ENCODE data around the gene DNMT3L.
"Not testable (repeated sequence)": the region's sequence is repeated elsewhere in the genome, so short reads cannot be mapped to it uniquely, and the experiment has no call there.

Gene DNMT3L

GRCh38 chr21:44241281-44241680 lies 20.4 kb downstream of the DNMT3L start:
- DNase-seq = not testable (repeated sequence)

DNA sequence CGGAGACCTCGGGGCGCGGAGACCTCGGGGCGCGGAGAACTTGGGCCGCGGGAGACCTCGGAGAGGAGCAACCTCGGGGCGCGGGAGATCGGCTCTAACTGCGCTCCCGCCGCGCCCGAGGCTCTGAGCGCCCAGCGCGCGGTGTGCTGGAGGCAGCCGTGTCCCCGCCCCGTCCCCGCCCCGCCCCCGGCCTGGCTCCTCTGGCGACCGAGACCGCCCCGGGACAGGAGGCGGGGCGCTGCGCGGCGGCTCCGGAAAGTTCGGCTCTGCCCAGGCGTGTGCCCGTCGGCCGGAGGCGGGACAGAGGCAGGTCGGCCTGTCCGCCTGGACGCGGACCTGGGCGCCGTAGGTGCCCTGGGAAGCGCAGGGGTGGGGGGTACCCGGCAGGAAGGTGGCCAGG lies 20.9 kb downstream of the DNMT3L start, which contains the start of gene ICOSLG:
Gene ICOSLG (minus strand): TSS at position 102 of the 400 bp plus-strand sequence. CDS start 126 bp downstream, outside the sequence.
- not testable (repeated sequence) for DNase-seq

DNA sequence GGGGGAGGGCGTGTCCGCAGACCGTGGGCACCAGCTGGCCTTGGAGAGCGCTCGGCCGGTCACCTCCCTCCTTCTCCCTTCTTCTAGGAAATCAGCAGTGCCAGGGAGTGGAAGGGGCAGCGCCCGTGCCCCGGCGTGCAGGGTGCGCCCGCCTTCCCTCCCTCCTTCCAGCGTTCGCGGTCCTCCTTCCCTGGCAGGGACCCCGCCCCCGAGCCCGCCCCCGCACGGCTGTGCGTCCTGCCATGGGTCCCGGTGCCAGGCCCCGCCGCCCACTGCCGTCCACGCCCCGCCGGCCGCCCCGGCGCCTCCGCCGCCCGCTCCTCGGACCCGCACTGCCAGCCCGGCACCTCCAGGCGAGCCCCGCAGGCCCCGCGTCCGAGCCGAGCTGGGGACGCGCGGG lies 21.3 kb downstream of the DNMT3L start:
- not testable (repeated sequence) for DNase-seq

DNA sequence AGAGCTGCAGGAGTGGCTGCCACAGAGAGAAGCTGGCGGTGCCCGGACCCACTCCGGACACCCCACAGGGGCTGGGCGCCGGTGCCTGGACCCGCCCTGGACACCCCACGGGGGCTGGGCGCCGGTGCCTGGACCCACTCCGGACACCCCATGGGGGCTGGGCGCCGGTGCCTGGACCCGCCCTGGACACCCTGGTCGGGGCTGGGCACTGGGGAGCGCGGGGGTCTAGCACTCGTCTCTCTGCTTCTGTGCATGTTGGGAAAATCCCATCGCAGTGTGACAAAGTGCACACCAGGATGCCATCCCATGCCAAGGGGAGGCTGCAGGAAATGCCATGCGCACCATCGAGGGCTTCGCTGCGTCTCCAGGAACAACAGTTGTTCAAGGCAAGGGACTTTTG lies 32.1 kb downstream of the DNMT3L start:
- DNase-seq = not testable (repeated sequence)

DNA sequence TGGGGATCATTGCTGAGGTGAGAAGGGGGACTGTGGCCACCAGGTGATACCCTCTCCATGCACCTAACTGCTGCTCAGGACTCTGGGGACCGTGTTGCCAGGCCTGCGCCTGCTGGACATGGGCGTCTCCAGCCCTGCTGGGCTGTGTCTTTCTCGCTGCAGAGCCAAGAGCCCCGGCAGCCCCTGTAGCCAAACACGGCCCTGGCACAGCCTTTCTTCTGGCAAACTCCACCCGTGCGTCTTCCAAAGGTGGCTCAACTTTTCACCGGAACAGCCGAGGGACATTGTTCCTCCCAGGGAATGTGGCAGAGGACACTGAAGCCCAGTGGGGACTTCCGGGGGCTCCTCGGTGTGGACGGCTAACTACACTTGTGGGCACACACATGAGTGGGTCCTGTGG lies 33.6 kb downstream of the DNMT3L start:
- DNase-seq = not testable (repeated sequence)

DNA sequence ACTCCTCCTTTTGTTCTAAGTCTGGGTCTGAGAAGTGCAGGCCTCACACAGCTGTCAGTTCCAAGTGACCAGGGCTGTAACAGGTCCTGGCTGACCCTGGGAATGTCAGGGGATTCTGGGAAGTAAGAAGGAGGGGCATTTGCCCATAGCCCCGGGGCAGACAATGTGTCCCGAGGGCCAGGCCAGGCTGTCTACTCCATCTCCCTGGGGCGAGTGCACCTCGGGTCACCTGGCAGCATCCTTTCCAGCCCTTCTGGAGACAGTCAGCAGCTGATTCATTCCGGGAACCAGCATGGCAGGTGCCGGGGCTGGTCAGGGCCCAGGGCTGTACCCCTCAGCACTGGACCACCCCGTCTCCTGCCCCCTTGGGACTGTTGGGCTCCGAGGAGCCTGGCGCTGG lies 34.1 kb downstream of the DNMT3L start:
- not testable (repeated sequence) for DNase-seq

GRCh38 chr21:44225605-44226004 lies 36.1 kb downstream of the DNMT3L start:
- not testable (repeated sequence) for DNase-seq

DNA sequence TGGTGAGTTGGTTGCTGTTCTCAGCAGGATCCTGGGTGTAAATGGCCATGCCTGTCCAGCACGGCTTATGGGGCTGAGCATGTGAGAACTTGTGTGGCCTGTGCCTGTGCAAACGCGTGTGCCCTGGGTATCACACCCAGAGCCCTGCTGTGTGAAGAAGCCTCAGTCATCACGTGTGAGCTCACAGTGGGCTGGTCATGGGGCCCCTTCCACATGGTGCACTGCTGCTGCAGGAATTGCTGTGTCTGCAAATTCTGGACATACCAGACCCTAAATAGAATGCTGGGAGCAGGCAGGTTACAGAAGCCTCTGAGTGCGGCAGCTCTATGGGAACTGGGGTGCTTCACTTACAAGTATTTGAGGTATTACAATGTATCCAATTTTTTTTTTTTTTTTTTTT lies 38.4 kb downstream of the DNMT3L start:
- not testable (repeated sequence) for DNase-seq

DNA sequence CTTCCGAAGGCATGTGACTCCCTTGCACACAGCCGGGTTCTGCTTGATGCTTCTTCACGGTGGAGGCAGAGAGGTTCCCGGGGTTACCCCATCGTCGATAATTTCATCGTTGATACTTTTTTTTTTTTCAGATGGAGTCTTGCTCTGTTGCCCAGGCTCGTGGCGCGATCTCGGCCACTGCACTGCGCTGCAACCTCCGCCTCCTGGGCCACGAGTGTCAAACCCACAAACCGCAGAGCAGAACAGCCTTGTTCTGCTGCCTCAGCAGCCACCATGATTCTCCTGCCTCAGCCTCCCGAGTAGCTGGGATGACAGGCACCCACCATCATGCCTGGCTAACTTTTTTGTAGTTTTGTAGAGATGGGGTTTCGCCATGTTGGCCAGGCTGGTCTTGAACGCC lies 41.0 kb downstream of the DNMT3L start:
- DNase-seq = not testable (repeated sequence)

DNA sequence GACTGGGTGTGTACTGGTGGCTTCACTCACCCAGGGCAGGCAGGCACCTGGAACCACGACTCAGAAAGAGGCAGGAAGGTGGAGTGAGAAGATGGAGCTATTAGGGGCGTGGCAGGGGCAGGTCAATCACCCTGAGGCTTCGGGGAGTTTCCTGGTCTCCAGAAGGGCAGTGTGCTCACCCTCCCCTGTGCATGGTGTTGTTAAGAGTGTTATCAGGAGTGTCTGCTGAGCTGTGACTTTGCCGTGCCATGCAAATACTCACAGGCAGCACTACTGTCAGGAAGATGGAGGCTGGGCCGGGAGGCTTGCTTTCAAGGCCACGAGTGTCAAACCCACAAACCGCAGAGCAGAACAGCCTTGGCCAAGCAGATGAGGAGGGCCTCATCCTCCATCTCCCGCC lies 43.2 kb downstream of the DNMT3L start:
- DNase-seq = not testable (repeated sequence)

- not testable (repeated sequence) for DNase-seq
These were observed 49.7 kb downstream of the DNMT3L start for GRCh38 chr21:44211978-44212377.

- not testable (repeated sequence) for DNase-seq
These were observed 50.1 kb downstream of the DNMT3L start for GRCh38 chr21:44211574-44211973.

GRCh38 chr21:44207860-44208646 lies 53.6 kb downstream of the DNMT3L start:
- DNase-seq = not testable (repeated sequence)

- DNase-seq = not testable (repeated sequence)
These were observed 54.7 kb downstream of the DNMT3L start for GRCh38 chr21:44206698-44207676.

DNA sequence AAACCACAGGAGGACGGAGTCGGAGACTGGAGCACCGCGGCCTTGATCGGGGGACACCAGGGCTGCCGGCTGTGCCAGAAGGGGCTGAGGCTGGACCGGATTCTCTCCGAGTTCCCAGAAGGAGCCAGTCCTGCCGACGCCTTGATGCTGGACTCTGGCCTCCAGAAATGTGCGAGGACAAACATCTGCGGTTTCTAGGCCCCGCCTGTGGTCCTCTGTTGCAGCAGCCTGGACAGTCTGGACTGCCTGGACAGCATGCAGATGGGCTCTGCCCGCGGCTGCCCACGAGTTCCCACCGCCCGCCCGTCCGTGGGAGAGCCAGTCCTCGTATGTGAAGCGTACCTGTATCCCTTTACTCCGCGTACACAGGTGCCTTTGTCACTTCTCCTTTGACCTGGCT lies 55.5 kb downstream of the DNMT3L start:
- not testable (repeated sequence) for DNase-seq

DNA sequence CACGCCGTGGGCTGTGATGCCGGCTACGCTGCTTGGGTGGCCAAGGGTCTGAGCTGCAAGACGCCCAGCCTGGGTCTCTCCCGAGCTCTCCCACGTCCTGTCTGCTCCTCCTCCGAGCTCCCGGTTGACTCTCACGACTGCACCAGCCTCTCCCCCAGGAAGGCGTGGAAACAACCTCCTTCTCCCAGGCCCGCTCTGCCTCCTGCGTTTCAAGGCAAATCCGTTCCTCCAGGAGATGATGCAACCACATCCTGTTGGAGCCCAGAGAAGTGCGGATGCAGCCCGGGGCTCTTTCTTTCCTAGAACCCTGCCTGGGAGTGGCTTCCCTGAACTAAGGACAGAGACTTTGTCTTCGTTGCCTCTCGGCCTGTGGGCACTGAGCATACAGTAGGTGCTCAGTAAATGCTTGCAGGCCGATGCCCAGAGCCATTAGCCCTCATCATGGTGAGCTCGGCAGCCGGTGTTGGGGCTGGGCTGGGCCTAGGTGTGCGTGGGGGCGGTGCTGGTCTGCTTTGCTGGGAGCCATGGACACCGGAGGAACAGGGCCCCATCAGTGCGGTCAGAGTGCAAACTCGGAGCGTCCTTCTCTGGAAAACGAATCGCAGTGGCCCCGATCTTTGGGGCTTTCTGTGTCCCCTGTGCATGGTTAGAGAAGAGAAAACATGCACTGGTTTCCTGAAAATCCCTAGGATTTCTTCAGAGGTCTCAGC lies 59.0 kb downstream of the DNMT3L start:
- not testable (repeated sequence) for DNase-seq

- DNase-seq = not testable (repeated sequence)
These were observed 61.7 kb downstream of the DNMT3L start for GRCh38 chr21:44199997-44200396.

- DNase-seq = no peak
These were observed 62.2 kb downstream of the DNMT3L start for GRCh38 chr21:44199448-44199847.

GRCh38 chr21:44197156-44197516 lies 64.6 kb downstream of the DNMT3L start:
- not testable (repeated sequence) for DNase-seq

All from activated gamma-delta T cell treated with Interleukin-2 at 50 U/mL for 16 hours (primary cell).